HG02763 (cell line): ENCODE measurements around the gene FANCE.
"Not testable (repeated sequence)": the region's sequence is repeated elsewhere in the genome, so short reads cannot be mapped to it uniquely, and the experiment has no call there.

Experiments used
- ATAC-seq: cut with Tn5 transposase; IDR thresholded peaks from one replicate; pipeline ENCODE4 v1.9.1; 2021; ENCODE audit warnings: mild to moderate bottlenecking, moderate library complexity; ENCODE audit not compliant: unreplicated experiment

FANCE gene

DNA sequence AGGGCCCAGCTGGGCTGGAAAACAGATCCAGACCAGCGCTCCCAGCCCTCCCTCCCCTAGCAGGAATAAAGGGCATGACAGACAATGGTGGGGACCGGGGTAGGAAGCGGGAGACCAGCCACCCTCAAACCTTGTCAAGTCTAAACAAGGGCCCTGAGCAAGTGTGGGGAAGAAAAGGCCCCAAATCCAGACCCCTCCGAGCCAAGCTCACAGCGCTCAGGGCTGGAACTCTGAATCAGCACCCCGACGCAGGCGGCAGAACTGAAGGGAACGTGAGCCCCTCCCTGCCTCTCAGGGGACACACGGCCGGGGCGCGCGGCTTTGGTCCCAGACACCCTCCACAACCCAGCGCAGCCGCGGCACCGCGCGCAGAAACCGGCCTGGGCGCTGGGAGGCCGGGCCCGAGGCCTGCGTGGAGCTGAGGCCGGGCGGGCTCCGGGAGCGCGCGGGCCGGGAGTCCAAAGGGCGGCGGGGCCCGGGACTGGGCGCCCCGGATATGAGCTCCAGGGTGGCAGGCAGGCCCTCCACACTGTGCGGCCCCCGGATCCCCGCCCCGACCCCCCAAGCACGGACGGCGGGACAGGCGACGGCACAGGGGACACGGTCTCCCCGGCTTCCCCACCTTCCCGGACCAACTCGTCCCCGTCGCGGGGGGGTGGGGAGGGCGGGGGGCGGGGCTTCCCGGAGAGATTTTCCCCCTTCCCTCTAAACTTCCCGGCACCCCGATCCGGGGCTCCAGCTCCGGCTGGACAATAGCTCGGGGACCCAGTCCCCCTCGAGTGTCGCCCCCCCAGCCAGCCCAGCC, 44.1 kb downstream of the FANCE start:
- no peak for ATAC-seq

DNA sequence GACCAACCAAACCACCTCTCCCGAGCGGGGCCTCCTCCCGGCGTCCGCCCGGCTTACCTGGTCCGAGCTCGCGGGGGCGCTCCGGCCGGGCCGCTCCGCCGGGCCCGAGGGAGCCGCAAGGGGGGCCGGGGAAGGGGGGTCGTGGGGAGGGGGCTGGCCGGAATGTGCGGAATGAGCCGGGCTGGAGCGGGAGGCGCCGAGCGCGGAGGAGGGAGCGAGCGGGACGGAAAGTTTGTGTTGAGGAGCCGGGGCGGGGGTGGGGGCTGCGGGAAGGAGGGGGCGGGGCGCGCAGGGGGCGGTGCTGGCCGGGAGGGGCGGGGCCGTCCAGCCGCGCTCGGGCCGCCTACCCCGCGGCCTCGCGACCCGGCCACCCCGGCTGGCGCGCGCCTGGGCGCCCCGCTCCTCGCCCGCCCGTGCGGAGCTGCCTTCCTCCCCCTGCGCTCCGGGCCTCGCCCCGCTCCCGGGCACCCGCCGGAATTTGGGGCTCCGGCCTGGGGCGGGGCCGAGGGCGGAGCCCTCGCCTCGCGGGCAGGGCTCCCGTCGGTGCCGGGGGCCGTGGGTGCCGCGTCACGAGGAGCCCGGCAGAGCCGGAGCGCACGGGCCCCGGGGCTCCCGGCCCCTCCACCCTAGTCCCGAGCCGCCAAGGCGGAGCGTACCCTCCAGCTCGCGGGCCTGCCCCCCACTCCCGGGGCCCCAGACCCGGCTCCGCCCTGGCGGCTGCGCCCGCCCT, 44.9 kb downstream of the FANCE start, which contains the start of gene TEAD3:
TEAD3 (minus strand) TSS at position 239 of the 730 bp plus-strand sequence.
- no peak for ATAC-seq

DNA sequence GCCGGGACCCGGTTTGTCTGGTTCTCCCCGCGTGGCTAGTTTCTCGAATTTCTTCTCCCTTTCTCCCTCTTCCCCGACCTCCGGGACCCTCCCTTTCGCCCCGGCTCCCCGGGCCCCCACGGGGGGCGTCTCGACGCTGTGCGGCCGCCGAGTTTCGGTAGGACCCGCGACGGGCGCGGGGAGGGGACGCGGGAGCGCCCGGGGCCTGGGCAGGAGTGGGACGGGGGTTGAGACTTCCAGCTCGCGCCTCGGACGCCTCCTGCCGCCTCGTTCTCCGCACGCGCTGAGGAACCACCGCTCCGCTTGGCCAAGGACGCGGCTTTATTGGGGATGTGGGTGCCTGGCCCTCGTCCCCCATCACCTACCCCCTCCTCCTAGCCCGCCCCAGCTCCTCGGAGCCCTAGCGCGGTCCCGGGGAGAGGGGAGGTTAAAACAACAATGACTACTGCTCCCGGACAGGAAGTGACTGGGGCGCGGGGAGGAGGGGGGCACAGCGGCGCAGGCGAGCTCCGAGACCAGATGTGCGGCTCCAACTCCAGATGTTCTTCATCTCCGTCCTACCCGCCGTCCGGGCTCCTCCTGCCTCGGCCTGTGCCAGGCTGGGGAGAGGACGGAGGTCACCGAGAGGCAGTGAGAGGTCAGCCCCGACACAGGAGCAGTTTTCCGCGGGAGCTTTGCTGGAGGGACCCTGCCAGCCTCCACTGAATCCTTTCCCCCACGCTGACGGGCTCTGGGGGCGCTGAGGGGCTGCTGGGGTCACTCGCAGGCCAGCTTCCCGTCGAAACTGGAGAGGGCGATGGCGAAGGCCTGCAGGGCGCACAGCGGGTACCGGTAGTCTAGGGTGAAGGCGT, 45.7 kb downstream of the FANCE start:
- ATAC-seq = no peak

DNA sequence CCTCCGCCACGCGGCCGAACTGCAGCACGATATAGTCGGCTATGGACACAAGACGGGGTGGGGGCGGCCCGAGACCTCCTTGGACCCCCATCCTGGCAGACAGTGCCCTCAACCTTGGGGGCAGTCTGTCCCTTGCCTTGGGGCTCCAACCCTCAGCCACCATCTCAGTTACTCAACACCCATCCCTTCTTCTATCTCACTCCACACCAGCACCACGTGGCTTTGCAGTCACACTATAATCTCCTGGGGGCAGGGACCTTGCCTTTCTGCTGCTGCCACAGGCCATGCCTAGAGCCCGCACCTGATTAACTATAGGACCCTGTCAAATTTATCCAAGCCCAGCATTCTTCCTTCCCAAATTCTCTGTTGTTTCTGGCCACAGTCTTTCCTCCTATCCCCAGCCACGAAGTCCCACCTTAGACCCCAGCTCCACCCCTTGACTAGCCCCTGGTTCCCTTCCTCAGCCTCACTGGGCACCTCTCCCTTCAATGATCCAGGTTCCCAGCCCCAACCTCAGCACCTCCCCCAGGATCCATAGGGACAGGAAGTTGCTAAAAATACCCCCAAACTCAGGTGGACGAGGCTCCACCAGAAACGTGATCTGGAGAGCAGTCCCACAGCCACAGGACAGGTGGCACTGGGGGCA, 46.4 kb downstream of the FANCE start:
- no peak for ATAC-seq

DNA sequence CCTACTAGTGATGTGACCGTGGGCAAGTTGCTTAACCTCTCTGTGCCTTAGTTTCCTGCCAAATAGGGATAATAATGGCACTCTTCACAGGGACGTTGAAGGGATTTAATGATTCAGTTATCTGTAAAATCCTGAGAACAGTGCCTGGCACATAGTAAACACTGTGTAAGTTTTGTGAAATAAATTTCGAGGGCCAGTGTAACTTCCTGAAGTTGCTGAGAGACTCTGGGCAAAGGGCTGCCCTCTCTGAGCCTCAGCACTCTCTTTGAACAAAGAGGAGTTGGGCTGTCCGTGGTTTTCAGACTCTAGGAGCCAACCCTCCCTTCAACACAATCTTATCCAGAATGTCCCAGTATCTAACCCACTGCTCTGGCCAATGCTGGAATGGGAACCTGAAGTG, 47.2 kb downstream of the FANCE start:
- no peak for ATAC-seq

DNA sequence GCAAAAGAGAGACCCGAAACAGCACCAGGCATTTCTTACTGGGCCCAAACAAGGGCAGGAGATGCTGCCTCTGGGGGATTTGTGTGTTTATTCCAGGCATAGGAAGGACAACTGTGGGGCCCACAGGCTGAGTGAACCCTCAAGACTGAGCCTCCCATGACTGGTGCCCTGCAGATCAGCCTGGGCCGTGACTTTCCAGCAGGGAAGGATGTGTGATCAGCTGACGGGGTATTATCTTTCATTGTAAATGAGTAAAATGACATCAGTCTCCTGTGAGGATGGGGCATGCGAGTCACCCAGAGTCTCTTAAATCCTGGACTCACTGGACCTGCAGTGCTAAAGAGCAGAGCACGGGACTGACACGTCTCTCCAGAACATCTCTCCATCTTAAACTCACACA, 48.6 kb downstream of the FANCE start:
- ATAC-seq = no peak

DNA sequence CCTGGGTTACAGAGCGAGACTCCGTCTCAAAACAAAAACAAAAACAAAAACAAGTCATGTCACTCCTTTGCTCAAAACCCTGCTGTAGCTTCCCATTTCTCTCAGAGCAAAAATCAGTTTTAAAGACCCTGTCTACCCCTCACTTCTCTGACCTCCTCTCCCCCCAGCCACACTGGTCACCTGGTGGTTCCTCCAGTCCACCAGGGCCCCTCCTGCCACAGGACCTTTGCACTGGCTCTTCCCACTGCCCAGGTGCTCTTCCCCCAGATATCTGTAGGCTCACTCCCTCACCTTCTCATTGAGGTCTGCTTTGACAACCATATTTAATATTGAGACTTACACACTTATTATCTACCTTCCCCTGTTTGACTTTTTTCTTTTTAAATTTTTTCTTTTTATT, 49.6 kb downstream of the FANCE start:
- no peak for ATAC-seq

DNA sequence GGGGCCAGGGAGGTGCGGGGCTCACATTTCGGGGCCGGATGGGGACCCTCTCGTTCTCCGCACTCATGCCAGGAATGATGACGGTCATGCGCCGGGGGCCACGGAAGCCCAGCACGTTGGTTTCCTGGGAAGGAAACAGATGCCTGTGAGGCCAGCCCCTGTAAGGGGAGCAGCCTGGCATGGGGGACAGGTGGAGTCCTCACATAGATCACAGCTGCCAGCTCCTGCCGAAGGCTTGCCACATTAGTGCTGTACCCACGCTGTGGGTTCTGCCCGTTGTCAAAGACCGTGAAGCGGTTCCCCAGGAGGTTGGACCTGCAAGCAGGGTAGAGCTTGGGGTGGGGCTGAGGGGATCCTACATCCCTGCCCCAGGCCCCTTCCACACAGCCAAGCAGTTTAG, 51.4 kb downstream of the FANCE start:
- ATAC-seq = no peak

DNA sequence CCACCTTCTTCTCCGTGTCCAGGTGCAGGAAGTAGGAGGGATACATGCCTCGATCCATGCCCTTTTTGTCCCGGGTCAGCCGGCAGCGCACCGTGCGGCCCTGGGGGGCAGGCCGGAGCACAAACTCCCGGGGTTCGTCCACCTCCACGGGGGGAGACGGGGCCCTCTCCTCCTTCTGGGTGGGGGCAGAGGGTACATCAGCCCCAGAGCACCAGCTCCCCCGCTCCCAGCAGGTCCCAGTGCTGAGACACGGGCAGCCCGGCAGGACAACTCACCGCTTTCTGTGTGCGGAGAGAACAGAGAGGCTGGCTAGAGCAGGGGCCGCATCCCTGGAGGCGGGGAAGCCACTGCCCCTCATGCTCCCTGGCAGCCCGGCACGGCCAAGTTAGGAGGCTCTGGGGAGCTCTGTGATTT, 53.9 kb downstream of the FANCE start:
- ATAC-seq = no peak

DNA sequence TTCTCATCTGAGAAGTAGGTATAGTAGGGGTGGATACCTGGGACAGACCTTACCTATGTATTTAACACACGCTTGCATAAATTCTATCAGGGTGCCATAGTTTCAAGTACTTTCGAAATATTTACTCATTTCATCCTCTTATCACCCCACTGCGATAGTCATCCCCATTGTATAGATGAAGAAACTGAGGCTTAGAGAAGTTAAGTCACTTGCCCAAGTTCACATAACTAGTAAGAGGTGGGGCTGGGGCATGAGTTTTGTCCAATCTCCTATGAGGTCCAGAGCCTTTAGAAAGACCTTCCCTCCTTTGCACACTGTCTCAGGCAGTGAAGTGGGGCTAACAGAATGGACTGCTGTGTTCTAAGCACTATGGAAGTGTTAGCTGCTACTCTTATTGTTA, 54.4 kb downstream of the FANCE start:
- ATAC-seq = no peak

DNA sequence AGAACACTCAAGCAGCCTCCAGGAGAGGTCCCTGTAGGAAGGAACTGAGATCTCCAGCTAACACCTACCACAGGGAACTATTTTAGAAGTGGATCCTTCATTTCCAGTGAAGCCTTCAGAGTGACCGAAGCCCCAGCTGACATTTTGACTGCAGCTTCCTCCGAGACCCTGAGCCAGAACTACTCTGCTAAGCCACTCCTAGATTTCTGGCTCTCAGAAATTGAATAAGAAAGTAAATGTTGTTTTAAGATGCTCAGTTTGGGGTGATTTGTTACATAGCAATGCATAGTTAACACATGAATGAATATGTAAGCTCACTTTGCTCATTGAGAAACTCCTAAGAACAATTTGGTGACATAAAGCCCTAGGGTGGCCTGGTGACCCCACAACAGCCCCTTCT, 55.1 kb downstream of the FANCE start:
- no peak for ATAC-seq

DNA sequence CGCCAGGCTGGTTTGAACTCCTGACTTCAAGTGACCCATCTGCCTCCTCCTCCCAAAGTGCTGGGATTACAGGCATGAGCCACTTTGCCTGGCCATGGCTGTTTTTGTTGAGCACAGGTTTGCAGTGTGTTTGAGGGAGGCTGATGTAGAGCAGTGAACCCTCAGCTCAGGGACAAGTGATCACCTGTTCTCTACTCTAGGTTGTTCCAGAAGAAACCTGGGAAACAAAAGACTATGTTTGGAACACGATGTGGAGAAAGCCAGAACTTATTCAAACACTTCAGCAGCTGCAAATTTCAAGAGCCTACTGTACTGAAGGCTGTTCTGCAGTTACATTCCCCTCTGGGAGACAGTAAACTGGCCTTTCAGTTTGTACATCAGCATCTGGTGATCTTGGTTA, 55.9 kb downstream of the FANCE start:
- no peak for ATAC-seq

DNA sequence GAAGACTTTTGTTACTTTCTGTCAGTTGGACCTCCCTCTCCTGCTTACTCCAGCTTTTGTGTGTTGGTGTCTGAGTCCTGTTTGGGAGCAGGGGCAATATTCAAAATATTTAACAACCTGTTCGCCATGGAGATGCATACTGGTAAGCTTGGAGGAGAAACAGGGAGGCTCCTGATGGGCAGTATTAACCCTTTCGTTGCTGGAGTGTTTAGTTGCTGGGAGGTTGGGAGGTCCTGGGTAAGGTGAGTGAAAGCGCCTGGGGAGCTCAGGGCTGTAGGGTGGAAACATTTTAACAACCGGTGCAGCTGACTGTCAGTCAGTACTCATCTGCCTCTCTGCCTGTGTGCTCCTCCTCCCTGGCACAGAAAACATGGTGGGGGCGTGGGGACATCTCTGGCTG, 56.4 kb downstream of the FANCE start:
- ATAC-seq = no peak

DNA sequence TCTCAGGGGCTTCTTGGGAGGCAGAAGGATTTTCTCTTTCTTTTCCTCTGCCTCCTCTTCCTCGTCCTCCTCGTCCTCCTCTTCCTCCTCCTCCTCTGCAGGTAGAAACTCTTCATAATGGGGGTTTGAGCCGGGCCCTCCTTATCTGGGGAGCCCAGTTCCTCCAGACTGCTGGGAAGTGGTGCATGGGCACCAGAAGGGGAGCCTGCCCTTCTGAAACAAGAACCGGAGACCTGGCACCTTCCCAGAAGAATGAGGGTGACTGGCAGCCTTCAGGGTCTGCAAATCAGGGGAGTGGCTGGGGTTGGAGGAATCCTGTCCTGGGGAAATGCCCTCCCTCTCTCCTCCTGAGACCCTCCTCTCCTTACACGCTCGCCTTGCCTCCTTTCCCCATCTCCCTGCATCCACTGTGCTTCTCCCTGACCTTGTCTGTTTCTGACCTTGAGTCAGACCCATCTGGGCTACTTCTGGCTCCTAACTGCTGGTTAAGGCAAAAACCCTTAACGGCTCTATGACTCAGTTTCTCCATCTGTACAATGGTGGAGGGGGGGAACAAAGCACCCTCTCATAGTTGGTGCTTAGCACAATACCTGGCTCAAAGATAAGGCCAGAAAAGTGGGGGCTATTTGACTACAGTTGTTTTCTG, 58.9 kb downstream of the FANCE start:
- no peak for ATAC-seq

DNA sequence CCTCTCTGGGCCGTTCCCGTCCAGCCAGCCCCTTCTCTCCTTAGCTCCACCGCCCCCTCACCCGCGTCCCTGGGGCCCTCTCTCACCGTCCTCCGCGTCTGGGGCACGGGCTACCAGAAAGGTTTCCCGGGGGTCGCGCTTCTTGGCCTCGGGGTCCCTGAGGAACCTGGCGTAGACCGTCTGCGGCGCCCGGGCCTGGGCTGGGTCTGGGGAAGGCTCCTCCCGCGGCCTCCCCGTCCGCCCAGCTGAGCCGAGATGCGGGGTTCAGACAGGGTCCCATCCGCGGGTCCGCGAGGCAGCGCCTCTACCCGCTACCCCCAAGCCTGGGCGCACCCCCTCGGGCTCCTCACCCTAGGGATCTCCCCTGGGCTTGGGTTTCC, 59.4 kb downstream of the FANCE start:
- ATAC-seq = no peak

DNA sequence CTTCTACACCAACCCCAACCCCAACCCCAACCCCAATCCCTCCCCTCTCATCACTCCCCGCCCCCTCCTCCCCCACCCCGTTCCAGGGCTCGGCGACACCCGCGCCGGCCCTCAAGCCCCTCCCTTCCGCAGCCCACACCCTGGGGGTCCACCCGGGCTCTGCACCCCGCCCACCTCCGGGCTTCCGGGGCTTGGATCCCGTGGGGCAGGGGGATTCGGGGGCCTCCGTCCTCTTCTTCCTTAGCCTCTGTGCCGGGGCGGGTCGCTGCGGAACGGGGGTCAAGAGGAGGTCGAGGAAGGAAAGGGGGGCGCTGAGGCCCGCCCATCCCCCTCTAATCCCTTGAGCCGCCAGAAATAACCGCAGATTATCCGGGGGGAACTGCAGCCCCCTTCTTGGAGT, 59.9 kb downstream of the FANCE start:
- no peak for ATAC-seq

DNA sequence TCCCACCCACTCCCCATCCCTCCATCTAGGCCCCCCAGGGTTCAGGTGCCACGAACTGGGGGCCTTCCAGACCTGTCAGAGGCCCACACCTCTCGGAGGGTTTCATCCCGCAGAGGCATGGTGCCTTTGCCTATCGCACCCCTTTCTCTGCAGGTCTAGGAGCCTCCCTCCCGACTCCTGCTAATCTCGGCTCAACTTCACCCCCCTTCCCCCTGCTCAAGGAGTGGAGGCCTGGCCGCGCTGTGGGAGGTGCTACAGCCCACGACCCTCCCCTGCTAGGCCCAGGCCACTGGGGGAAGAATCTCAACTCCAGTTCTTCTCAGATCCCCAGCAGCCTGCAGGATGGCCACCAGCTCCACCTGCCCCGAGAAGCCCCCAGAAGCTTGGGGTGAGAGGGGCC, 60.6 kb downstream of the FANCE start, which contains the start of gene TULP1:
TULP1 (minus strand) TSS at position 157 of the 400 bp plus-strand sequence; CDS start at position 119, 38 bp downstream.
- ATAC-seq = no peak

DNA sequence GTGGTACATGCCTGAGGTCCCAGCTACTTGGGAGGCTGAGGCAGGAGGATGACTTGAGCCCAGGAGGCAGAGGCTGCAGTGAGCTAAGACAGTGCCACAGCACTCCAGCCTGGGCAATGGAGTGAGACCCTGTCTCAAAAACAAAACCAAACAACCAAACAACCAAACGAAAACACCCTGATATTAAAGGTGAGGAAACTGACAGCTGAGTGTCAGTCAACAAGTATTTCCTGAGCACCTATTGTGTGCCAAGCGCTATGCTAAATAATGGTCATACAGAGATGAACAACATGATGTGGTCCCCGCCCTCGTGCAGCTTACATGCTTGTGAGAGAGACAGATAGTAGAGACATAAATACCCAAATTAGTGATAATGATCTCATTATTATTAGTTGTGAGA, 62.4 kb downstream of the FANCE start:
- ATAC-seq = no peak

DNA sequence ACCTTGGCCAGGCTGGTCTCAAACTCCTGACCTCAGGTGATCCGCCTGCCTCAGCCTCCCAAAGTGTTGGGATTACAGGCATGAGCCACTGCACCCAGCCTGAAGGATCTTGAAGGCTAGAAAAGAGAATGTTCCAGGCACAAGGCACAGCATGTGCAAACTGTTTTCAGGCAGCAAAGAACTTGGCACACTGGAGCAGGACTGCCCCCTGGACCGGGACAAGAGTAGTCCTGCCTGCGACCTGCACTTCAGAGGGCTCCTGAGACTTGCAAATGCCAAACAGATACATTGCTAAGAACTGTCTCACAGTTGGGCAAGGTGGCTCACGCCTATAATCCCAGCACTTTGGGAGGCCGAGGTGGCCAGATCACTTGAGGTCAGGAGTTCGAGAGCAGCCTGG, 63.8 kb downstream of the FANCE start:
- not testable (repeated sequence) for ATAC-seq
